Gastrocnemius medialis (tissue), 4 donors: Measurements from ENCODE around the gene NUAK2.

ENCODE experiments used
- POLR2A ChIP-seq, 2 donors: fragments of 450-650 bp; IDR thresholded peaks; one replicate each; pipeline ENCODE4 v1.6.1; 2017; ENCODE audit warnings: antibody characterized with exemption in 2 of 2, mild to moderate bottlenecking in 2 of 2, moderate library complexity in 2 of 2
- TF ChIP-seq, protein P1 (sequence below), 5 experiments: fragments of 450-650 bp in 3 of 5; fragments of 200-600 bp in 2 of 5; sonication (generic) in 2 of 5; IDR thresholded peaks in 4 of 5; conservative IDR thresholded peaks in 1 of 5; 1 replicate in 4 of 5; 2 replicates in 1 of 5; pipeline ENCODE4 v1.5.1; 2016 to 2019; ENCODE audit warnings: antibody characterized with exemption in 5 of 5, mild to moderate bottlenecking in 3 of 5, moderate library complexity in 3 of 5

DNA sequence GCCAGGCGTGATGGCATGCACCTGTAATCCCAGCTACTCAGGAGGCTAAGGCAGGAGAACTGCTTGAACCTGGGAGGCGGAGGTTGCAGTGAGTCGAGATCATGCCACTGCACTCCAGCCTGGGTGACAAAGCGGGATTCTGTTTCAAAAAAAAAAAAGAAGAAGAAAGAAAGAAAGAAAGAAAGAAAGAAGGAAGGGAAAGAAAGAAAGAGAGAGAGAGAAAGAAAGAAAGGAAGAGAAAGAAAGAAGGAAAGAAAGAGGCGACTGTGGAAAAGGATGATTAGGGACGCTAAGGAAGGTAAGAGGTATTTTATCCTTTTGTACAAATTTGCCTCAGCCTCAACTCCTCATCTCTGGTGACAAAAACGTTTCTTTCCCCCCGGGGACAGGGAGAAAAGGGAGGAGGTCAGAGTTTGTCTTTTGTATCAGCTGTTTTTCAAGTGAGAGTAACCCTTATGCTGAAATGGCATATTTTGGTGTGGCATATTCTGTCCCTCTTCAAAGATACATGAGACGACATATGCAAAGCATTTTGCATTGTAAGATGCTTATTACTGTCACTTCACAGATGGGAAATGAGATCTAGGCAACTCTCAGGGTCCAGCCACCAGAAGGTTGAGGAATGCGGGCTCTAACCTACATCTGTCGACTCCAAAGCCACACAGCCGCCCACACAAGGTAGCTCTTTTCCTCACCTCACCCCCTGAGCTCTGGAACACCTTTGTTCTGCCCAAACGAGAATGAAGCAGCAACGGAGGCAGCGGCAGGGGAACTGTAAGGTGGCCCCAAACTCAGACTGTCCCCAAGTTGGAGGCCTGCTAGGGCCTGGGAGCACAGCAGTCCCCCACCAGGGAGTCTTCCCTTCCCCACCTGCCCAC lies 38.0 kb downstream of the NUAK2 start:
- TF ChIP-seq, protein P1, sequence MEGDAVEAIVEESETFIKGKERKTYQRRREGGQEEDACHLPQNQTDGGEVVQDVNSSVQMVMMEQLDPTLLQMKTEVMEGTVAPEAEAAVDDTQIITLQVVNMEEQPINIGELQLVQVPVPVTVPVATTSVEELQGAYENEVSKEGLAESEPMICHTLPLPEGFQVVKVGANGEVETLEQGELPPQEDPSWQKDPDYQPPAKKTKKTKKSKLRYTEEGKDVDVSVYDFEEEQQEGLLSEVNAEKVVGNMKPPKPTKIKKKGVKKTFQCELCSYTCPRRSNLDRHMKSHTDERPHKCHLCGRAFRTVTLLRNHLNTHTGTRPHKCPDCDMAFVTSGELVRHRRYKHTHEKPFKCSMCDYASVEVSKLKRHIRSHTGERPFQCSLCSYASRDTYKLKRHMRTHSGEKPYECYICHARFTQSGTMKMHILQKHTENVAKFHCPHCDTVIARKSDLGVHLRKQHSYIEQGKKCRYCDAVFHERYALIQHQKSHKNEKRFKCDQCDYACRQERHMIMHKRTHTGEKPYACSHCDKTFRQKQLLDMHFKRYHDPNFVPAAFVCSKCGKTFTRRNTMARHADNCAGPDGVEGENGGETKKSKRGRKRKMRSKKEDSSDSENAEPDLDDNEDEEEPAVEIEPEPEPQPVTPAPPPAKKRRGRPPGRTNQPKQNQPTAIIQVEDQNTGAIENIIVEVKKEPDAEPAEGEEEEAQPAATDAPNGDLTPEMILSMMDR (IDR thresholded peaks at IDR 0.05 in 4 of 5, conservative IDR thresholded peaks at IDR 0.05 in 1 of 5) = no peak
- no peak for TF ChIP-seq POLR2A (IDR thresholded peaks at IDR 0.05)
